Duodenal mucosa (tissue), 2 donors: Measurements from ENCODE around the gene FARSB.

Experiments used
- H3K27ac ChIP-seq: one replicate; pipeline ENCODE4 v1.7.0; 2013; ENCODE audit warnings: low read depth, low read length
- H3K27me3 ChIP-seq, 2 donors: one replicate each; pipeline ENCODE4 v1.7.0; 2013; ENCODE audit warnings: low read length in 2 of 2, control low read depth in 1 of 2; ENCODE audit not compliant: insufficient read depth in 2 of 2, control insufficient read depth in 1 of 2
- H3K36me3 ChIP-seq, 2 donors: one replicate each; pipeline ENCODE4 v1.7.0; 2013; ENCODE audit warnings: low read length in 2 of 2, control low read depth in 1 of 2; ENCODE audit not compliant: insufficient read depth in 2 of 2, control insufficient read depth in 1 of 2
- H3K4me1 ChIP-seq, 2 donors: one replicate each; pipeline ENCODE4 v1.7.0; 2013; ENCODE audit warnings: low read length in 2 of 2, control low read depth in 1 of 2; ENCODE audit not compliant: insufficient read depth in 2 of 2, control insufficient read depth in 1 of 2
- H3K4me3 ChIP-seq, 2 donors: one replicate each; pipeline ENCODE4 v1.7.0; 2013; ENCODE audit warnings: low read length in 2 of 2, low read depth in 1 of 2
- H3K9ac ChIP-seq, 2 donors: one replicate each; pipeline ENCODE4 v1.7.0; 2013; ENCODE audit warnings: low read length in 2 of 2, low read depth in 1 of 2
- H3K9me3 ChIP-seq, 2 donors: one replicate each; pipeline ENCODE4 v1.7.0; 2013; ENCODE audit warnings: low read length in 2 of 2, control low read depth in 1 of 2; ENCODE audit not compliant: control insufficient read depth in 1 of 2

FARSB gene

DNA sequence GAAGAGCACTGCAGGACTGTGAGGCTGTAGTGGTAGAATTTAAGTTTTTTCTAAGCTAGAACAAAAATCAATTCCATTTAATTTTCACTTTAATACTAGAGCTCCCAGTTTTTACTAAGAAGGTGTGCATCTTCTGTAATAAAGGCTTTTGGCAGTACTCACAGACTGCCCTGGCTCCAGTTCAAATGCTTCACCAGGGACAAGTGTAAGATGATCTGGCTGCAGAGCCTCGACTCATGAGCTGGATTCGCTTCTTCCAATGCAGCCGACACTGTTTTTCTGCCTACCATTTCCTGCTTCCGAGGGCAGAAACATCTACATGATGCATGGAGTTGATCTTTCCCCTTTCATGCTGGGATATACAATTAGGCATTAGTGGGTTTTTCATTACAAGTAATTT, 87.0 kb downstream of the FARSB start:
- H3K27ac ChIP-seq = no peak overlapping the region
- H3K4me1 ChIP-seq = peaks cover 0 to 5% of the 10 kb centered on the region in 2 donors
- no peak overlapping the region for H3K4me3 ChIP-seq
- no peaks in the 10 kb centered on the region for H3K27me3 ChIP-seq
- H3K9ac ChIP-seq = no peak overlapping the region
- peaks cover 12 to 36% of the 10 kb centered on the region in 2 donors for H3K36me3 ChIP-seq
- no peaks in the 10 kb centered on the region for H3K9me3 ChIP-seq

DNA sequence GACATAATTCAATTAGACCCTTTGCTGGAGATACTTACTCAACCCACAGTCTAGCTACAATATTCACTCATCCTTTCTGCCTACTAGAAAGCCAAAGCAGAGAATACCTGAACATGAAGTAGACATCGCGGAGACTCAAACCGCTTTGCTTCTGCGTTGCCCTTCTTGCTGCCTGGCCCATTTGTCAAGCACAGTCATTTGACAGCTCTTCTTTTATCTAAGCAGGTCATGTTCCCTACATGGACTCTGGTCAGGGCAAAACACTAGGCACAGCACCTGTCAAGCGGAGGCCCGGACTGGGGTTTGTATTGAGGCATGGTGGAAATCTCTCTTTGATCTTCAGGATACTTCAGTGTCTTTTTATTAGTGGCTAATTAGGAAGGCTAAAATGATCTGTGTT, 89.7 kb downstream of the FARSB start:
- Histone ChIP-seq H3K4me3 (no peak overlapping the region), H3K9ac (no peak overlapping the region), H3K27ac (no peak overlapping the region), H3K36me3 (peaks cover 5 to 21% of the 10 kb centered on the region in 2 donors), H3K4me1 (no peaks in the 10 kb centered on the region), H3K9me3 (no peaks in the 10 kb centered on the region), H3K27me3 (no peaks in the 10 kb centered on the region)

DNA sequence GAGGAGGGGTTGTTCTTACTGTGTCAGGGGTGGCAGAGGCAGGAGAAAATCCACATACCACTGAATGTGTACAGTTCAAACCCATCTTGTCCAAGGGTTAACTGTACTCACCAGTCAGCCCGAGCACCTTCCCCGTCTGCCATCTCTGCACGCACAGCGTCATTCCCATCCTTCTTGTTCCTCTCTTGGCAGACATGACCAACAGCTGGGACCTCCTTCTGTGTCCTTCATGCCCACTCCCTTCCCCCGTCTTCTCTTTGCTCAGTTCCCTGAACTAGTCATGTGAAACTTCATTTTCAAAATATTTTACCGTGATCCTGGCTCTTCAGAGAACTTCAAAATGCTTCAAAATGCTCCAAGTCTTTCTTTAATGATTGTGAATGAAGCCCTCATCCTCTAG, 92.0 kb downstream of the FARSB start:
- H3K36me3 ChIP-seq = peaks cover 0 to 14% of the 10 kb centered on the region in 2 donors
- H3K27ac ChIP-seq = no peak overlapping the region
- H3K9ac ChIP-seq = no peak overlapping the region
- no peaks in the 10 kb centered on the region for H3K27me3 ChIP-seq
- H3K4me1 ChIP-seq = no peaks in the 10 kb centered on the region
- no peak overlapping the region for H3K4me3 ChIP-seq
- no peaks in the 10 kb centered on the region for H3K9me3 ChIP-seq

DNA sequence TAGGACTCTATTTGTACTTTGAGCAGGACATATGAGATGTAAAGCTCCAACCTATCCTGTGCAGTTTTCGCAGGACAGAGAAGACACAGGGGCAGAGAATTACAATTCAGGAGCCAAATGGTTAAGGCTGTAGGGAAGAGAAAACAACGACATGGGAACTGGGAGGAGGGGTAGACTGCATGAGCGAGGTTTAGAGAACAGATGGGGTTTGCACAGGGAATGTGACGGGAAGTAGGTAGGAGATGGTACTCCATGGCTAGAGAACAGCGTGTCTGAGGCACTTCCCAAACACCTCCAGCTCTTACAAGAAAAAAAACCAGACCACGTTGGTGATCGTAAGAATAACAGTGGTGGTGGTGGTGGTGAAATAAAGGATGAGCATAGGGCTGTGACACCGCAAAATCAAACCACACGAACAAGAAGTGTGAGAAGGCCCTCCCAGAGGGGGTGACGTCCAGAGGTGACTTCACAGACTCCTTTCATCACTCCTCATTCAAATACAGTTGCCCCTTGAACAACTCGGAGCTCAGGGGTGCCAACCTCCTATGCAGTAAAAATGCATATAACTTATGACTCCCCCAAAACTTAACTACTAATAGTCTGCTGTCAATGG, 92.7 kb downstream of the FARSB start:
- Histone ChIP-seq H3K9ac (no peak overlapping the region), H3K4me1 (no peaks in the 10 kb centered on the region), H3K36me3 (peaks cover 5 to 18% of the 10 kb centered on the region in 2 donors), H3K4me3 (no peak overlapping the region), H3K27me3 (no peaks in the 10 kb centered on the region), H3K27ac (no peak overlapping the region), H3K9me3 (no peaks in the 10 kb centered on the region)

DNA sequence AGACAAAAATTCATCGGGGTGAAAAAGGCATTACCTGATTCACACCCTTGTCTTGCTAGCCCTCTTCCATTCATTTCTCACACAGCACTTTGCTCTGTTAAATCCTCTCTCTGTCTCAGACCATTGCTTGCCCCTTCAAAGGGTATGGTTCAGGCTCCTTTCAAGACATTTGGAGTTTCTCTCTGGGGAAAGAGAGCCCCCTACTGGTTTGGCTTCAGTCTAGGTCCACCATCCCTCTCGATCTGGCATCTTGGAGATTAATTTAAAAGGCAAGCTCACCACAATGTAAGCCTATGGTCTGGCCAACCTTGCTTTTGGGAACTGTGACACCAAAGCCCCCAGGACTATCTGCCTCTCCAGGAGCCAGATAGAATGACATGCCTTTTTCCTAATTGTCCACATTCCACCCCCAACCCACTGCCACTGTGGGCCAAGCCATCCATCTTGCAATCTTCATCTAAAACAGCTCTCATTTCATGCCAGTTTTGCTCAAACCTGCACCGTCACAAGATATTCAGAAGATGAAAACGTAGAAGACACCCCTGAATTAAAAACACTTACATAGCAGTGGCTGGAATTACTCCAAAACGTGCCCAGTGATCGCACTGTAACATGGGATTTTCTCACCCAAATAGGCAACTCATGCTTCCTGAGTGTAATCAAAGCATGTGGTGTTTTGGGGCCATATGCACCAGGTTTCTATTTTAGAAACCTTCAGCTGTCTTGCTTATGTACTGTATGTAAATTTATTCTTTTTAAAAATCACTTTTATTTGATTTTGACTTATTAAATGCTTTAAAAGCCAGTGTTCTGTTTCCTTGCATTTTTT, 93.9 kb downstream of the FARSB start:
- no peaks in the 10 kb centered on the region for H3K4me1 ChIP-seq
- no peak overlapping the region for H3K4me3 ChIP-seq
- H3K9me3 ChIP-seq = no peaks in the 10 kb centered on the region
- no peaks in the 10 kb centered on the region for H3K27me3 ChIP-seq
- peaks cover 7 to 14% of the 10 kb centered on the region in 2 donors for H3K36me3 ChIP-seq
- H3K9ac ChIP-seq = no peak overlapping the region
- H3K27ac ChIP-seq = no peak overlapping the region

DNA sequence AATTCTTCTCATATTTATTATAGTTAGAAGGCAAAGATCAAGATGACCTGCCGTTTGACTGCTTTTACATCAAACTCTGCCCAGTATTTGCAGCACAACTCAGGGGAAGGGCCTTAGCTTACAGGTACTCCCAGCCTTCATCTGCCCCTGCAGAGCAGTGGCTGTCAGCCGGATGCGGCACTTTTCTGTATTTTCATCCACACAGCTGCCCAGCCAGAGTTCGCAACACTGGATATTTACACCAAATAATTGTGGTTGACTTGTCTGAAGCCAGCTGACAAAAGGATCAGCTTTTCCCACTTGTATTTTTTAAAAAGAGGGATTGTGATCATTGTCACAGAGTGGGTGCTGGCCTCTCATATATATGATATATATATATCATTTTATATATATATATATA, 94.7 kb downstream of the FARSB start:
- Histone ChIP-seq H3K9ac (no peak overlapping the region), H3K36me3 (peaks cover 7 to 14% of the 10 kb centered on the region in 2 donors), H3K4me1 (no peaks in the 10 kb centered on the region), H3K9me3 (no peaks in the 10 kb centered on the region), H3K4me3 (no peak overlapping the region), H3K27me3 (no peaks in the 10 kb centered on the region), H3K27ac (no peak overlapping the region)

DNA sequence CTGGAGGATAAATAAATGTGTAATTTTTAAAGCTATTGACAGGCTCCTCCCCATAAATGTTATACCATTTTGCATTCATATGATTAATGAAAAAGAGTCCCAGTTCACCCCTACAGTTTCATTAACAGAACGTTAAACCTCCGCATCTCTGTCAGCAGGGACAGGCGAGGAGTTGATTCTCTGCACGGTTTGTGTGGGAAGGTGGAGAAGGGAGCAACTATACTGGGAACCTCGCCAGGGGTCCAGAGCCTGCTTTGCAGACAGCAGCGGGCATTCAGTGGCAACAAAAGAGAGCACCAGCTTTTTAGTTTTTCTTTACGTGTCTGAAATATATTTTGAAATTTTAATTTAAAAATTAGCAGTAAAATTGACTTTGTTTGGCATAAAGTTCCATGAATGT, 101.4 kb downstream of the FARSB start:
- H3K36me3 ChIP-seq = peaks cover 7% of the 10 kb centered on the region in 2 donors
- H3K4me1 ChIP-seq = no peaks in the 10 kb centered on the region
- no peak overlapping the region for H3K4me3 ChIP-seq
- H3K9me3 ChIP-seq = no peaks in the 10 kb centered on the region
- H3K27me3 ChIP-seq = no peaks in the 10 kb centered on the region
- no peak overlapping the region for H3K27ac ChIP-seq
- H3K9ac ChIP-seq = no peak overlapping the region

DNA sequence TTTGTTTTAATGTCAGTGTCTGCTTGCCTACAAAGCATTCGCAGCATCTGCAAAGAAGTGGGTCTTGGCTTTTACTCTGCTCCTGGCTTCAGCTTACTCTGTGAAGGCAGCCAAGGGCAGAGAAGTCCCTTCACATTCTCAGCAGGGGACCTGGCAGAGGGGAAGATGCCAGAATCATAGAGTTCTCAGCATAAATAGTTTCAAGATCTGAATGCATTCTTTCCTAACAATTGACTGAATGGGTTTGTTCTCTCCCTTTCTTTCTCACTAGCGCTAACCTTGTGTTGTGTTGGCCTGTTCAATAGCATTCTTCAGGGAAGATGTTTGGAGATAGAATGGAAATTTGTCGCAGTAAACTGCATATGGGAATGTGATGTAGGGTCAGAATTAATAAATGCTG, 106.9 kb downstream of the FARSB start:
- Histone ChIP-seq H3K4me1 (peaks cover 4 to 30% of the 10 kb centered on the region in 2 donors), H3K27ac (no peak overlapping the region), H3K4me3 (no peak overlapping the region), H3K9ac (no peak overlapping the region), H3K9me3 (no peaks in the 10 kb centered on the region), H3K27me3 (no peaks in the 10 kb centered on the region), H3K36me3 (no peaks in the 10 kb centered on the region)

DNA sequence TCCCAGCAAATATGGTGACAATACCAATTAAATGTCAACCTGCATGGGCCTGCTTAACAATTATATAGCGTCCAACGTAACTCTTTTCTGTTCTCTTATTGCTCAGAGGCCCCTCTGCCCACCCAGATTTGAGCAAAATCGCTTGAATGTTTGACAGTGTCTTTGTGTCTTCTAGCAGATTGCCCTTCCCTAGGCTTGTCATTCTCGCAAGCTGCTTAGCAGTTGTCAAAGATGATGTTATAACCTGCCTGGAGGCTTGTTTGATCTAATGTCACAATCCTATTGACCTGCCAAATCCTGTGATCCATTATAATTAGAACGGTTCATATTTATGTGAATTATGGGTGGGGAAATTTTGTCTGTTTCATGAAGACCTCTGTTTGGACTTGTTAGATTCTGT, 108.8 kb downstream of the FARSB start:
- no peaks in the 10 kb centered on the region for H3K27me3 ChIP-seq
- H3K4me3 ChIP-seq = no peak overlapping the region
- H3K27ac ChIP-seq = no peak overlapping the region
- peaks cover 4 to 30% of the 10 kb centered on the region in 2 donors for H3K4me1 ChIP-seq
- no peaks in the 10 kb centered on the region for H3K36me3 ChIP-seq
- H3K9ac ChIP-seq = no peak overlapping the region
- no peaks in the 10 kb centered on the region for H3K9me3 ChIP-seq

DNA sequence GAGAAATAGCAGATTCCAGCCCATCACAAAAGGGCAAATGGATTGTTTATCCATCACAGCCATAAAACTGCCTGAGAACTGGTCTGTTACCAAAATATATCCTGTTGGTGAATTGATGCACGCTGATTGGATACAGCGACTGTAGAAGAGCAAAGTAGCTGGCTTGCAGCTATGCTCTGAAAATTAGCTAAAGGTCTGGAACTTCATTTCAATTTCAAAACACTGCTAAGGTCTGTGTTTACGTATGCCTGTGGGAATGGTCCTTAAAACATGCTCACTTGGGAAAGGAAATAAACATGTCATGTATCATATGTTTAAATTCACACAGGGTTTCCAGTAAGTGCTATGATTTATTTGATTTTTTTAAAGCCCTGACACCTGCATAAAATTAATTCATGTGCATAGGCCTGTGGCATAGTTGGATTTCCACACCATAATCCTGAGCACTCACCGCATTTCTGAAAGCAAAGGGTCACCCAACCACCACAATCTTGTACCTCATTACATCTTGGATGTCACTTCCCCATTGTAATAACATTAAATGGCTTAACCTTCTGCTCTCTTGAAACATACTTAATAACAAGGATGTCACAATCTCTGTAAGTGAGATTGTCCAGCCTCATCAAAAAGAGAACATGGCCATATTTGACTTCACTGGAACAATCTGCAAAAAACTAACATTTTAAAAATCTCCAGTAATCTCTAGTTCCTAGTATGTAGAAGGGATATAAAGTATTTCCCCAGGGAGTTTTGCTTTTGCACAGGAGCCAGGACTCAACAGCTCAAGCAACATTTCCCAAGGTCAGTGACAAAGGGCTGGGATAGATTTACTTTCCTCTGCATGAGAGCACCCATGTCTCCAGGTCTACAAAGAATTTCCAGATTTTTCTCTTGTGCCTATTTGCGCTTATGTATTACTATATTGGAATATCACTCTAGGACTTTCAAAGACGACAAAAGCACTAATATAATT, 109.8 kb downstream of the FARSB start:
- H3K4me1 ChIP-seq = peaks cover 4 to 30% of the 10 kb centered on the region in 2 donors
- H3K9ac ChIP-seq = no peak overlapping the region
- H3K27ac ChIP-seq = no peak overlapping the region
- H3K9me3 ChIP-seq = no peaks in the 10 kb centered on the region
- no peaks in the 10 kb centered on the region for H3K27me3 ChIP-seq
- H3K4me3 ChIP-seq = no peak overlapping the region
- H3K36me3 ChIP-seq = no peaks in the 10 kb centered on the region
